GM23338 (cell line): ENCODE measurements around the gene PSMA8. TPM values are rescaled to one million over a fixed set of nuclear protein-coding genes. Genes with fewer than 3 reads are reported as not detected.

ENCODE experiments used
- ATAC-seq: fragments of 200-7000 bp; cut with Tn5 transposase; 3 replicates; pipeline ENCODE4 v1.9.1; 2020
- DNase-seq: peaks from one replicate; pipeline ENCODE4 v3.0.0-alpha.2; 2015; ENCODE audit warnings: low spot score
- H2AFZ ChIP-seq: fragments of 200-600 bp; sonication (generic); 2 replicates; pipeline ENCODE4 v1.8.0; 2016; ENCODE audit warnings: antibody characterized with exemption, mild to moderate bottlenecking, moderate library complexity
- H3F3A ChIP-seq: fragments of 200-600 bp; sonication (generic); replicated peaks from 2 replicates; pipeline ENCODE4 v1.8.0; 2017; ENCODE audit warnings: antibody characterized with exemption, mixed run types, low read depth
- H3K27ac ChIP-seq: fragments of 200-600 bp; sonication (generic); 2 replicates; pipeline ENCODE4 v1.6.1; 2016; ENCODE audit warnings: low read depth
- H3K27me3 ChIP-seq: fragments of 200-600 bp; sonication (generic); 2 replicates; pipeline ENCODE4 v1.8.0; 2016; ENCODE audit warnings: mild to moderate bottlenecking, mixed run types, moderate library complexity; ENCODE audit not compliant: insufficient read depth
- H3K36me3 ChIP-seq: fragments of 200-600 bp; sonication (generic); 2 replicates; pipeline ENCODE4 v1.8.0; 2016; ENCODE audit warnings: mild to moderate bottlenecking; ENCODE audit not compliant: insufficient read depth
- H3K4me1 ChIP-seq: fragments of 200-600 bp; sonication (generic); 2 replicates; pipeline ENCODE4 v1.8.0; 2016; ENCODE audit warnings: mild to moderate bottlenecking, moderate library complexity; ENCODE audit not compliant: insufficient read depth
- H3K4me2 ChIP-seq: fragments of 200-600 bp; sonication (generic); 2 replicates; pipeline ENCODE4 v1.7.1; 2017; ENCODE audit warnings: mixed run types
- H3K4me3 ChIP-seq: fragments of 200-600 bp; sonication (generic); 2 replicates; pipeline ENCODE4 v1.6.1; 2016; ENCODE audit warnings: mixed run types
- H3K79me2 ChIP-seq: fragments of 200-600 bp; sonication (generic); replicated peaks from 2 replicates; pipeline ENCODE4 v1.8.0; 2017; ENCODE audit warnings: mild to moderate bottlenecking; ENCODE audit not compliant: insufficient read depth
- H3K9me2 ChIP-seq: fragments of 200-600 bp; sonication (generic); 2 replicates; pipeline ENCODE4 v1.8.0; 2017; ENCODE audit not compliant: insufficient read depth
- H4K20me1 ChIP-seq: fragments of 200-600 bp; sonication (generic); replicated peaks from 2 replicates; pipeline ENCODE4 v1.8.0; 2017; ENCODE audit warnings: mild to moderate bottlenecking; ENCODE audit not compliant: insufficient read depth
- H3K27ac Mint-ChIP-seq: 2 replicates; pipeline ENCODE4 v1.8.0; 2020; ENCODE audit warnings: inconsistent platforms, mild to moderate bottlenecking, moderate library complexity, mixed read lengths
- H3K27me3 Mint-ChIP-seq: 3 replicates; pipeline ENCODE4 v1.8.0; 2022; ENCODE audit warnings: low read depth, mild to moderate bottlenecking, moderate library complexity, mixed read lengths, inconsistent platforms; ENCODE audit not compliant: insufficient read depth, poor library complexity
- H3K36me3 Mint-ChIP-seq: 3 replicates; pipeline ENCODE4 v1.8.0; 2021; ENCODE audit warnings: low read depth, mild to moderate bottlenecking, inconsistent platforms, moderate library complexity, mixed read lengths
- H3K4me1 Mint-ChIP-seq: 3 replicates; pipeline ENCODE4 v1.8.0; 2020; ENCODE audit warnings: mild to moderate bottlenecking, inconsistent platforms, mixed read lengths
- H3K4me3 Mint-ChIP-seq: 3 replicates; pipeline ENCODE4 v1.8.0; 2021; ENCODE audit warnings: moderate library complexity, mild to moderate bottlenecking, inconsistent platforms, mixed read lengths
- H3K9me3 Mint-ChIP-seq: 3 replicates; pipeline ENCODE4 v1.8.0; 2020; ENCODE audit warnings: moderate library complexity, mild to moderate bottlenecking, inconsistent platforms, mixed read lengths
- CREB1 ChIP-seq: fragments of 250-450 bp; sonication (Bioruptor Pico); IDR thresholded peaks from 2 replicates; pipeline ENCODE4 v1.5.0; 2020; ENCODE audit warnings: low read depth, mild to moderate bottlenecking, moderate library complexity
- CTCF ChIP-seq, 2 experiments: fragments of 200-600 bp in 1 of 2; sonication (generic) in 1 of 2; conservative IDR thresholded peaks; 2 replicates each; pipeline versions ENCODE4 v1.5.1 to v1.6.1; 2016 to 2017; ENCODE audit warnings: antibody characterized with exemption in 2 of 2, low read depth in 2 of 2, mild to moderate bottlenecking in 2 of 2, moderate library complexity in 1 of 2
- ETS1 ChIP-seq: IDR thresholded peaks from 2 replicates; pipeline ENCODE4 v1.6.1; 2016; ENCODE audit warnings: antibody characterized with exemption
- EZH2 ChIP-seq: fragments of 200-600 bp; sonication (generic); IDR thresholded peaks from one replicate; pipeline ENCODE4 v1.8.0; 2017; ENCODE audit warnings: antibody characterized with exemption, mild to moderate bottlenecking, low read depth; ENCODE audit not compliant: unreplicated experiment
- EZH2phosphoT487 ChIP-seq: fragments of 200-600 bp; sonication (generic); IDR thresholded peaks from one replicate; pipeline ENCODE4 v1.8.1; 2018; ENCODE audit warnings: antibody characterized with exemption; ENCODE audit not compliant: unreplicated experiment
- JUNB ChIP-seq: IDR thresholded peaks from one replicate; pipeline ENCODE4 v1.6.1; 2016; ENCODE audit warnings: antibody characterized with exemption; ENCODE audit not compliant: unreplicated experiment
- STAT1 ChIP-seq: IDR thresholded peaks from one replicate; pipeline ENCODE4 v1.6.1; 2016; ENCODE audit warnings: antibody characterized with exemption; ENCODE audit not compliant: unreplicated experiment
- ZNF114 ChIP-seq: fragments of 250-450 bp; sonication (Bioruptor Pico); IDR thresholded peaks from 2 replicates; pipeline ENCODE4 v1.5.0; 2020; ENCODE audit warnings: mild to moderate bottlenecking, moderate library complexity
- ZNF331 ChIP-seq: fragments of 250-450 bp; sonication (Bioruptor Pico); IDR thresholded peaks from 2 replicates; pipeline ENCODE4 v1.5.0; 2020; ENCODE audit warnings: low read depth, mild to moderate bottlenecking, moderate library complexity
- ZNF462 ChIP-seq: fragments of 250-450 bp; sonication (Bioruptor Pico); IDR thresholded peaks from 2 replicates; pipeline ENCODE4 v1.5.0; 2020; ENCODE audit warnings: mild to moderate bottlenecking, moderate library complexity
- polyA plus RNA-seq: library from polyadenylated mRNA; unstranded; fragments of >200 nt; fragmentation: Nextera tagmentation; extraction: Ambion mirVana; gene quantifications from 2 replicates; pipeline ENCODE4 v1.2.1, GENCODE V29; 2016
- total RNA-seq: library from RNA; depleted of rRNA; stranded (reverse); fragments of >200 nt; shearing (Covaris generic); gene quantifications from 2 replicates; pipeline ENCODE4 v1.2.3, GENCODE V29; 2014

PSMA8 gene
- total and polyA plus RNA-seq, 2 experiments from 2014 or later: not detected

DNA sequence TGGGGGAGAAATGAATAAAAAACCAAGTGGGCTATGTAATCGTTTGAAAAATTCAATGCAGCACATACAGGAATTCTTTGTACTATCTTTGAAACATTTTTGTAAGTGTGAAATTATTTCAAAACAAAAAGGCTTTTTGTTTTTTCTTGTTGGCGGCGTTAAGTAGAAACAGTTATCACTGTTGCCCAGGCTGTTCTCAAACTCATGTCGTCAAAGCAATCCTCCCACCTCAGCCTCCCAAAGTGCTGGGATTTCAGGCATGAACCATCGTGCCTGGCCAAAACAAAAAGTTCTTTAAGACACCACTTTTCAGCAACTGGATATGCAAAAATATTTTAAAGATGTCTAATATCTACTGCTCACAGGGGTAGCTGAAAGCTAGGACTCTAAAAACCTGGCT is 48.6 kb upstream of the PSMA8 start:
- Histone ChIP-seq H3K4me1 (peaks cover 9% of the 10 kb centered on the region), H3K27ac (no peak overlapping the region), H3K4me3 (no peak overlapping the region), H3K9me2 (no peaks in the 10 kb centered on the region), H2AFZ (no peak overlapping the region), H3K27me3 (no peaks in the 10 kb centered on the region), H3F3A (no peaks in the 10 kb centered on the region), H3K4me2 (no peak overlapping the region), H3K79me2 (peaks cover 97% of the 10 kb centered on the region), H4K20me1 (peaks cover 21% of the 10 kb centered on the region), H3K36me3 (peaks cover 20% of the 10 kb centered on the region)
- H3K36me3 Mint-ChIP-seq: peaks cover 47% of the 10 kb centered on the region; the same call in 2 of the 3 replicates
- no peaks in the 10 kb centered on the region for H3K9me3 Mint-ChIP-seq
- DNase-seq: no peak
- ATAC-seq: no peak
- no peak overlapping the region for H3K27ac Mint-ChIP-seq
- no peaks in the 10 kb centered on the region for H3K27me3 Mint-ChIP-seq
- H3K4me3 Mint-ChIP-seq: no peak overlapping the region
- TF ChIP-seq ZNF331 (no peak), STAT1 (no peak), ZNF114 (CRISPR knock-in tag) (no peak), EZH2 (no peak), JUNB (no peak), EZH2phosphoT487 (no peak), CTCF (conservative IDR thresholded peaks at IDR 0.05; ENCODE audit: low read depth in 2 of 2) (no peak), CREB1 (CRISPR knock-in tag) (no peak)
- H3K4me1 Mint-ChIP-seq: peaks cover 9% of the 10 kb centered on the region

DNA sequence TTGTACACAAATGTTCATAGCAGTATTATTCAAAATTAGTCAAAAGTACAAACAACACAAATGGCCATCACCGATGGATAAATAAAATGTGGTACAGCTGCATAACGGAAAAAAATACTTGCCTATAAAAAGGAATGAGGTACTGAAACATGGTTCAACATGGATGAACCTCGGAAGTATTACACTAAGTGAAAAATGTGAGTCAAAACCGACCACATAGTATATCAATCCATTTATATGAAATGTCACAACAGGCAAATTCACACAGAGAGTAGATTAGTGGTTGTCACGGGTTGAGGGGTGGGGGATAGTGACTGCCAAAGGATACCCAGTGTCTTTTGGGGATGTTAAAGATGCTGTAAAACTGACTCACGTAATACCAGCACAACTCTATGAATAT is 46.7 kb upstream of the PSMA8 start:
- peaks cover 78% of the 10 kb centered on the region for H3K79me2 ChIP-seq
- no peak overlapping the region for H2AFZ ChIP-seq
- H4K20me1 ChIP-seq: peaks cover 21% of the 10 kb centered on the region
- no peak for TF ChIP-seq CREB1 (CRISPR knock-in tag)
- TF ChIP-seq ETS1: no peak
- TF ChIP-seq CTCF (conservative IDR thresholded peaks at IDR 0.05; ENCODE audit: low read depth in 2 of 2): no peak
- no peak for TF ChIP-seq ZNF462 (CRISPR knock-in tag)
- TF ChIP-seq JUNB: no peak
- TF ChIP-seq STAT1: no peak
- no peak for TF ChIP-seq ZNF114 (CRISPR knock-in tag)
- no peak for TF ChIP-seq ZNF331
- DNase-seq (no peak), ATAC-seq (no peak)
- H3K27ac Mint-ChIP-seq: no peak overlapping the region
- no peaks in the 10 kb centered on the region for H3K9me3 Mint-ChIP-seq
- H3K4me3 ChIP-seq: no peak overlapping the region
- H3K4me2 ChIP-seq: no peak overlapping the region
- 0 out of 2 replicates have a peak, but pooled peaks cover 4% of the 10 kb centered on the region for H3F3A ChIP-seq
- peaks cover 13% of the 10 kb centered on the region for H3K4me1 Mint-ChIP-seq
- H3K36me3 Mint-ChIP-seq: peaks cover 32% of the 10 kb centered on the region; the same call in 2 of the 3 replicates
- no peak overlapping the region for H3K27ac ChIP-seq
- no peak overlapping the region for H3K4me3 Mint-ChIP-seq
- H3K27me3 ChIP-seq: no peaks in the 10 kb centered on the region
- peaks cover 9% of the 10 kb centered on the region for H3K4me1 ChIP-seq
- H3K36me3 ChIP-seq: peaks cover 20% of the 10 kb centered on the region
- H3K27me3 Mint-ChIP-seq: peaks cover 2% of the 10 kb centered on the region
- no peaks in the 10 kb centered on the region for H3K9me2 ChIP-seq
